NCI-H187 (cell line): ENCODE measurements around the gene PNPLA7.
"Not testable (repeated sequence)": the region's sequence is repeated elsewhere in the genome, so short reads cannot be mapped to it uniquely, and the experiment has no call there.

ENCODE experiments used
- DNase-seq, 2 experiments: peaks; one replicate each; lab custom pipeline; 2025; lab: John Stamatoyannopoulos, UW

PNPLA7 gene

GRCh38 chr9:137575364-137575715 lies 25.1 kb upstream of the PNPLA7 start:
- no peak for DNase-seq

- DNase-seq: no peak
Observed at GRCh38 chr9:137574192-137574591, 24.0 kb upstream of the PNPLA7 start.

GRCh38 chr9:137570566-137570965 lies 20.4 kb upstream of the PNPLA7 start:
- no peak for DNase-seq

GRCh38 chr9:137569609-137570203 lies 19.5 kb upstream of the PNPLA7 start:
- no peak for DNase-seq

- DNase-seq: not testable (repeated sequence)
Observed at GRCh38 chr9:137568445-137568844, 18.2 kb upstream of the PNPLA7 start.

- DNase-seq: no peak
Observed at GRCh38 chr9:137564817-137565411, 14.7 kb upstream of the PNPLA7 start.

GRCh38 chr9:137564134-137564533 lies 13.9 kb upstream of the PNPLA7 start:
- no peak for DNase-seq

GRCh38 chr9:137558127-137558526 lies 7.9 kb upstream of the PNPLA7 start:
- DNase-seq: no peak

- DNase-seq: no peak
Observed at GRCh38 chr9:137556069-137556838, 6.1 kb upstream of the PNPLA7 start.

GRCh38 chr9:137555179-137555578 lies 5.0 kb upstream of the PNPLA7 start:
- DNase-seq: no peak

- no peak for DNase-seq
Observed at GRCh38 chr9:137554349-137554748, 4.1 kb upstream of the PNPLA7 start.

GRCh38 chr9:137553654-137554053 lies 3.5 kb upstream of the PNPLA7 start:
- not testable (repeated sequence) for DNase-seq

GRCh38 chr9:137552022-137552768 lies 2.0 kb upstream of the PNPLA7 start:
- no peak for DNase-seq

- peak; percentile 31 to 48 for DNase-seq
Observed at GRCh38 chr9:137551264-137552021, 1.2 kb upstream of the PNPLA7 start, which contains the start of gene MRPL41. Gene MRPL41, plus strand, starts transcription at chr9:137551879. Its CDS starts 203 bp downstream, at chr9:137552082.

- not testable (repeated sequence) for DNase-seq
Observed at GRCh38 chr9:137550958-137551263, 709 bp upstream of the PNPLA7 start.

GRCh38 chr9:137547687-137548543 lies 2.3 kb downstream of the PNPLA7 start:
- DNase-seq: no peak

GRCh38 chr9:137545123-137545522 lies 5.1 kb downstream of the PNPLA7 start:
- no peak for DNase-seq

- no peak for DNase-seq
Observed at GRCh38 chr9:137544176-137544760, 5.9 kb downstream of the PNPLA7 start.

GRCh38 chr9:137543237-137543963 lies 6.8 kb downstream of the PNPLA7 start:
- no peak for DNase-seq

GRCh38 chr9:137542486-137542885 lies 7.7 kb downstream of the PNPLA7 start:
- DNase-seq: no peak
